Lower leg skin (tissue), 3 donors: ENCODE measurements around the gene XYLT1.

Source experiments
- CTCF ChIP-seq, 3 donors: fragments of 450-650 bp; IDR thresholded peaks; one replicate each; pipeline ENCODE4 v1.5.1; 2016; ENCODE audit warnings: antibody characterized with exemption in 3 of 3, mild to moderate bottlenecking in 3 of 3, moderate library complexity in 2 of 3
- POLR2A ChIP-seq, 2 donors: fragments of 450-650 bp; IDR thresholded peaks; one replicate each; pipeline ENCODE4 v1.6.1; 2016 to 2017; ENCODE audit warnings: antibody characterized with exemption in 2 of 2, mild to moderate bottlenecking in 1 of 2, moderate library complexity in 1 of 2

GRCh38 chr16:17230932-17231581 lies 239.7 kb downstream of the XYLT1 start:
- TF ChIP-seq CTCF (IDR thresholded peaks at IDR 0.05) (no peak), POLR2A (IDR thresholded peaks at IDR 0.05) (no peak)
